Activated naive CD8-positive, alpha-beta T cell treated with anti-CD3 and anti-CD28 coated beads, Interleukin-2, amount 50 U/mL, for 24 hours (primary cell): Measurements from ENCODE around the gene MRI1.
"Not testable (repeated sequence)": the region's sequence is repeated elsewhere in the genome, so short reads cannot be mapped to it uniquely, and the experiment has no call there.

Experiments used
- ATAC-seq: fragments of 150-1000 bp; cut with Tn5 transposase; one replicate; pipeline ENCODE4 v1.10.0; 2021
- DNase-seq: peaks from one replicate; pipeline ENCODE4 v3.0.0; 2021
- H3K27ac Mint-ChIP-seq: one replicate; pipeline ENCODE4 v1.8.0; 2021; ENCODE audit warnings: mild to moderate bottlenecking, mixed read lengths
- H3K27me3 Mint-ChIP-seq: one replicate; pipeline ENCODE4 v1.8.0; 2021; ENCODE audit warnings: mixed read lengths
- H3K36me3 Mint-ChIP-seq: one replicate; pipeline ENCODE4 v1.8.0; 2021; ENCODE audit warnings: low read depth, mixed read lengths
- H3K4me1 Mint-ChIP-seq: one replicate; pipeline ENCODE4 v1.8.0; 2021; ENCODE audit warnings: mixed read lengths
- H3K4me3 Mint-ChIP-seq: one replicate; pipeline ENCODE4 v1.8.0; 2021; ENCODE audit warnings: mild to moderate bottlenecking, moderate library complexity, mixed read lengths
- H3K9me3 Mint-ChIP-seq: one replicate; pipeline ENCODE4 v1.8.0; 2021; ENCODE audit warnings: mixed read lengths

Gene MRI1

GRCh38 chr19:13747098-13747453 lies 17.2 kb upstream of the MRI1 start:
- H3K4me3 Mint-ChIP-seq = peak overlapping the region; percentile 90
- H3K9me3 Mint-ChIP-seq = no peaks in the 10 kb centered on the region
- no peak for ATAC-seq
- H3K27ac Mint-ChIP-seq = no peak overlapping the region
- H3K27me3 Mint-ChIP-seq = no peaks in the 10 kb centered on the region
- H3K4me1 Mint-ChIP-seq = peaks cover 26% of the 10 kb centered on the region
- no peak for DNase-seq
- H3K36me3 Mint-ChIP-seq = peaks cover 2% of the 10 kb centered on the region

GRCh38 chr19:13748169-13748828 lies 16.0 kb upstream of the MRI1 start:
- Mint-ChIP-seq H3K4me1 (peaks cover 26% of the 10 kb centered on the region), H3K27me3 (no peaks in the 10 kb centered on the region), H3K27ac (peak overlapping the region; percentile 88), H3K9me3 (no peaks in the 10 kb centered on the region), H3K4me3 (peak overlapping the region; percentile 90), H3K36me3 (peaks cover 8% of the 10 kb centered on the region)
- DNase-seq = peak; percentile 24
- no peak for ATAC-seq

GRCh38 chr19:13751436-13751835 lies 12.9 kb upstream of the MRI1 start:
- Mint-ChIP-seq H3K27ac (no peak overlapping the region), H3K4me1 (peaks cover 26% of the 10 kb centered on the region), H3K27me3 (no peaks in the 10 kb centered on the region), H3K9me3 (no peaks in the 10 kb centered on the region), H3K36me3 (peaks cover 21% of the 10 kb centered on the region), H3K4me3 (no peak overlapping the region)
- DNase-seq (no peak), ATAC-seq (no peak)

- H3K27me3 Mint-ChIP-seq, H3K9me3 Mint-ChIP-seq, DNase-seq, H3K27ac Mint-ChIP-seq, ATAC-seq, H3K4me3 Mint-ChIP-seq: not testable (repeated sequence)
- Mint-ChIP-seq H3K4me1 (peaks cover 17% of the 10 kb centered on the region), H3K36me3 (peaks cover 31% of the 10 kb centered on the region)
These were observed 10.7 kb upstream of the MRI1 start for GRCh38 chr19:13753622-13754021.

GRCh38 chr19:13756210-13756609 lies 8.1 kb upstream of the MRI1 start:
- no peak for DNase-seq
- no peak for ATAC-seq
- Mint-ChIP-seq H3K4me3 (no peak overlapping the region), H3K27me3 (no peaks in the 10 kb centered on the region), H3K9me3 (no peaks in the 10 kb centered on the region), H3K4me1 (no peaks in the 10 kb centered on the region), H3K27ac (no peak overlapping the region), H3K36me3 (peaks cover 29% of the 10 kb centered on the region)

GRCh38 chr19:13757805-13758772 lies 6.2 kb upstream of the MRI1 start:
- no peaks in the 10 kb centered on the region for H3K9me3 Mint-ChIP-seq
- ATAC-seq (no peak), DNase-seq (no peak)
- H3K4me3 Mint-ChIP-seq = no peak overlapping the region
- no peaks in the 10 kb centered on the region for H3K4me1 Mint-ChIP-seq
- H3K27me3 Mint-ChIP-seq = no peaks in the 10 kb centered on the region
- H3K27ac Mint-ChIP-seq = no peak overlapping the region
- peaks cover 28% of the 10 kb centered on the region for H3K36me3 Mint-ChIP-seq

DNA sequence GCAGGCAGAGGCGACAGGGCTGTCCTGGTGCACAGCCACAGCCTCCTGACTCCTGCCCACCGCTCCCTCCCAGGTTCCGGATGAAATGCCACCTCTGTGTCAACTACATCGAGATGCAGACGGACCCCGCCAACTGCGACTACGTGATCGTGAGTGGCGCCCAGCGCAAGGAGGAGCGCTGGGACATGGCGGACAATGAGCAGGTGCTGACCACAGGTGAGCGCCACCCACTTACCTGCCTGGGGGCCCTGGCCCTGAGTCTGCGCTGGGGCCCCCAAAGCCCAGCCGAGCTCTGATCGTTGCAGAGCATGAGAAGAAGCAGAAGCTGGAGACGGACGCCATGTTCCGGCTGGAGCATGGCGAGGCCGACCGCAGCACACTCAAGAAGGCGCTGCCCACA lies 5.5 kb upstream of the MRI1 start:
- H3K27me3 Mint-ChIP-seq = no peaks in the 10 kb centered on the region
- no peak overlapping the region for H3K27ac Mint-ChIP-seq
- DNase-seq (no peak), ATAC-seq (no peak)
- peaks cover 2% of the 10 kb centered on the region for H3K4me1 Mint-ChIP-seq
- H3K4me3 Mint-ChIP-seq = no peak overlapping the region
- no peaks in the 10 kb centered on the region for H3K9me3 Mint-ChIP-seq
- peaks cover 27% of the 10 kb centered on the region for H3K36me3 Mint-ChIP-seq

- Mint-ChIP-seq H3K9me3 (no peaks in the 10 kb centered on the region), H3K27me3 (no peaks in the 10 kb centered on the region), H3K36me3 (peaks cover 22% of the 10 kb centered on the region), H3K27ac (no peak overlapping the region), H3K4me1 (peaks cover 14% of the 10 kb centered on the region), H3K4me3 (no peak overlapping the region)
- DNase-seq (no peak), ATAC-seq (no peak)
These were observed 2.9 kb upstream of the MRI1 start for GRCh38 chr19:13761423-13761822.

DNA sequence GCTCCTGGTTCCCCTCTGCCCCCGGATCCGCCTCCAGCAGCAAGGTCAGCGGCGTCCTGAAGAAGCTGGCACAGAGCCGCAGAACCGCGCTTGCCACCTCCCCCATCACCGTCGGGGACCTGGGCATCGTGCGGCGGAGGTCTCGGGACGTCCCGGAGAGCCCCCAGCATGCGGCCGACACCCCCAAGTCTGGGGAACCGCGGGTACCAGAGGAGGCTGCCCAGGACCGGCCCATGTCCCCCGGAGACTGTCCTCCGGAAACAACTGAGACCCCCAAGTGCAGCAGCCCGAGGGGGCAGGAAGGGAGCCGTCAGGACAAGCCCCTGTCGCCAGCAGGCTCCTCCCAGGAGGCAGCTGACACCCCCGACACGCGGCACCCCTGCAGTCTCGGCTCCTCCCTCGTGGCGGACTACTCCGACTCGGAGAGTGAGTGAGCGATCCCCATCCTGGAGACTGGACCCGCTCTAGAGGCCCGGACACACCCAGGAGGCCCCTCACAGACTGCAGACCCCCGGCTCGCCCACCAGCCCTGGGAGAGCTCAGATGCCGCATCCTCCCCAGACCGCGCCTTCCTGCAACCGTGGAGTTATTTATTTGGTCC lies 1.6 kb upstream of the MRI1 start:
- DNase-seq = no peak
- Mint-ChIP-seq H3K9me3 (no peaks in the 10 kb centered on the region), H3K4me1 (peaks cover 14% of the 10 kb centered on the region), H3K27ac (no peak overlapping the region), H3K36me3 (peaks cover 16% of the 10 kb centered on the region), H3K4me3 (no peak overlapping the region), H3K27me3 (no peaks in the 10 kb centered on the region)
- ATAC-seq = no peak

GRCh38 chr19:13763265-13763664 lies 1.1 kb upstream of the MRI1 start:
- Mint-ChIP-seq H3K27me3 (no peaks in the 10 kb centered on the region), H3K9me3 (no peaks in the 10 kb centered on the region), H3K4me3 (peak overlapping the region; percentile 80), H3K36me3 (peaks cover 15% of the 10 kb centered on the region), H3K27ac (peak overlapping the region; percentile 73), H3K4me1 (peaks cover 14% of the 10 kb centered on the region)
- no peak for ATAC-seq
- no peak for DNase-seq

DNA sequence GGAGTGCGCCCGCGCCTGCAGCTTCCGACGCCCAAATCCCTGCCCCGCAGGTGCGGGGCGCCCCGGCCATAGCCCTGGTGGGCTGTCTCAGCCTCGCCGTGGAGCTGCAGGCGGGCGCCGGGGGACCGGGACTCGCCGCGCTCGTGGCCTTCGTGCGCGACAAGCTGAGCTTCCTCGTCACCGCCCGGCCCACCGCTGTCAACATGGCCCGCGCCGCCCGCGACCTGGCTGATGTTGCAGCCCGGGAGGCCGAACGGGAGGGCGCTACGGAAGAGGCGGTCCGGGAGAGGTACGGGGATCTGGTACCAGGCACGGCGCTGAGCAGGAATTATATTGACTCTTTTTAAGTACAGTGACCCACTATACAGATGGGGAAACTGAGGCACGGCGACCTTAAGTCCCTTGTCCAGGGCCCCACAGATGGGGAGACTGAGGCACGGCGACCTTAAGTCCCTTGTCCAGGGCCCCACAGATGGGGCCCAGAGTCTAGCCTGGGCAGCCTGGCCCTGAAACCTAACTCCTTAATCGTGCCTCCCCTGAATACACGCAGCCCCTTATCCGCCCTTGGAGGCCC lies 586 bp downstream of the MRI1 start:
- Mint-ChIP-seq H3K36me3 (peaks cover 13% of the 10 kb centered on the region), H3K4me3 (peak overlapping the region; percentile 81), H3K9me3 (no peaks in the 10 kb centered on the region), H3K27ac (peak overlapping the region; percentile 81), H3K4me1 (peaks cover 14% of the 10 kb centered on the region), H3K27me3 (no peaks in the 10 kb centered on the region)
- peak; percentile 33 for ATAC-seq
- peak; percentile 47 for DNase-seq

DNA sequence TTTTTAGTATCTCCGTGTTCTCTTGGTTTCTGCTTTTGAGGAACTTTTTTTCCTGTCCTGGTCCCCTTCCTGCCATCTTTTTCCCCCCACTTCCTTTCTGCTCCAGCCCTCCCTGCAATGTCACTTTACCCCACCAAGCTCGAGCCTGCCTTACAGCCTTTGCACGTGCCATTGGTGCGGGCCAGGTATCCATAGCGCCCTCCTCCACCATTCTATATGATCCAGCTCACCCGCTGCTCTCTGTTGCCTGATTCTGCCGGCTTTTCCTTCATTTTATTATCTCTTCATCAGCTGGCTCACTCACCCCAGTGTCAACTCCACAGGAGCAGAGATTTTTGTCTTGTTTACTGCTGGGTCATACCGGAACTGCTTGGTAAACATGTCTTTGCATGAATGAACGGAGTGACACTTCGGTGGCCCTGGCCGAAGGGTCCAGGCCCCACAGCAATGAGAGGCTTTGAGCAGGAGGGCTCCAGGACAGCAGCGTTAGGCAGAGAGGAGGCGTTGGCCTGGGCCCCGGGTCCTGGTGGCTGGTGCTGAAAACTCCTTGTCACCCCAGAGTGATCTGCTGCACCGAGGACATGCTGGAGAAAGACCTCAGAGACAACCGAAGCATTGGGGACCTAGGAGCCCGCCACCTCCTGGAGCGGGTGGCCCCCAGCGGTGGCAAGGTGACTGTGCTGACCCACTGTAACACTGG lies 1.2 kb downstream of the MRI1 start:
- Mint-ChIP-seq H3K4me1 (peaks cover 14% of the 10 kb centered on the region), H3K36me3 (peaks cover 13% of the 10 kb centered on the region), H3K4me3 (peak overlapping the region; percentile 81), H3K27me3 (no peaks in the 10 kb centered on the region), H3K27ac (peak overlapping the region; percentile 81), H3K9me3 (no peaks in the 10 kb centered on the region)
- DNase-seq (no peak), ATAC-seq (no peak)

DNA sequence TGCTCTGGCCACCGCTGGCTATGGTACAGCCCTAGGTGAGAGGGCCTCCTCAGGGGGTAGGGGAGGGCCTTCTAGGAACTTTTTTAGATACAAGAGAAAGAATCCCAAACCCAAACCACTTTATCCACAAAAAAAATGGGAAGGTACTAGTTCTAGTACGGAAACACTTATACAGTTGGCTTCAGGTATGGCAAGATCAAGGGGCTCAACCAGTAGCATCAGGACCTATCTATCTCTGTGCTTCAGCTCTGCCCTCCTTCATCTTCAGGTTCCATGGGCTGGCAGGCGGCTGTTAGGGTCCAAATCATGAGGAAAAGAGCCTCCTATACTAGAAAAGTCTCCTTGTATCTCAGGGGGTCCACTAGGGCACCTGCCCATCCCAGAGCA lies 1.8 kb downstream of the MRI1 start:
- Mint-ChIP-seq H3K27me3 (no peaks in the 10 kb centered on the region), H3K27ac (no peak overlapping the region), H3K36me3 (peaks cover 13% of the 10 kb centered on the region), H3K4me3 (peak overlapping the region; percentile 81), H3K9me3 (no peaks in the 10 kb centered on the region), H3K4me1 (peaks cover 14% of the 10 kb centered on the region)
- DNase-seq (no peak), ATAC-seq (no peak)

GRCh38 chr19:13768510-13768909 lies 4.2 kb downstream of the MRI1 start:
- ATAC-seq (no peak), DNase-seq (no peak)
- no peak overlapping the region for H3K27ac Mint-ChIP-seq
- peaks cover 14% of the 10 kb centered on the region for H3K4me1 Mint-ChIP-seq
- H3K36me3 Mint-ChIP-seq = peaks cover 12% of the 10 kb centered on the region
- H3K27me3 Mint-ChIP-seq = no peaks in the 10 kb centered on the region
- no peak overlapping the region for H3K4me3 Mint-ChIP-seq
- no peaks in the 10 kb centered on the region for H3K9me3 Mint-ChIP-seq
